ENCODE measurements around the gene EML4.

Gene EML4

DNA sequence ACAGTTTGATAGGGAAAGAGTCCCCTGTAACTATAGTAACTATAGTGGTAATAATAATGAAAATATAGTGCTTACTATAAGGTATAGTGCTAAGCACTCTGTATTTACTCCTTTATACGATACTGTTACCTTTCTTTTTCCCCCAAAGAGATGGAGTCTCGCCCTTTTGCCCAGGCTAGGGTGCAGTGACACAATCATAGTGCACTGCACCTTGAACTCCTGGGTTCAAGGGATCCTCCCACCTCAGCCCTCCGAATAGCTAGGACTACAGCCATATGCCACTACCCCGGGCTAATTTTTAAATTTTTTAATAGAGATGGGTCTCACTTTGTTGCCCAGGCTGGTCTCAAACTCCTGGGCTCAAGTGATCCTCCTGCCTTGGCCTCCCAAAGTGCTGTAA, 34.6 kb downstream of the EML4 start:
- Histone ChIP-seq H3K9ac (no peak overlapping the region), H3K36me3 (ENCODE audit: control insufficient read depth, insufficient read depth, low read length) (no peaks in the 10 kb centered on the region), H3K4me2 (ENCODE audit: low read length) (no peak overlapping the region), H2AFZ (no peak overlapping the region), H3K79me2 (peaks cover 44% of the 10 kb centered on the region), H3K27ac (no peak overlapping the region), H3K4me1 (no peaks in the 10 kb centered on the region), H3K9me3 (ENCODE audit: control insufficient read depth, low read length) (no peaks in the 10 kb centered on the region), H3K27me3 (ENCODE audit: control insufficient read depth, insufficient read depth, low read length) (no peaks in the 10 kb centered on the region), H3K4me3 (ENCODE audit: low read depth, low read length) (no peak overlapping the region)
- TF ChIP-seq, protein P1, sequence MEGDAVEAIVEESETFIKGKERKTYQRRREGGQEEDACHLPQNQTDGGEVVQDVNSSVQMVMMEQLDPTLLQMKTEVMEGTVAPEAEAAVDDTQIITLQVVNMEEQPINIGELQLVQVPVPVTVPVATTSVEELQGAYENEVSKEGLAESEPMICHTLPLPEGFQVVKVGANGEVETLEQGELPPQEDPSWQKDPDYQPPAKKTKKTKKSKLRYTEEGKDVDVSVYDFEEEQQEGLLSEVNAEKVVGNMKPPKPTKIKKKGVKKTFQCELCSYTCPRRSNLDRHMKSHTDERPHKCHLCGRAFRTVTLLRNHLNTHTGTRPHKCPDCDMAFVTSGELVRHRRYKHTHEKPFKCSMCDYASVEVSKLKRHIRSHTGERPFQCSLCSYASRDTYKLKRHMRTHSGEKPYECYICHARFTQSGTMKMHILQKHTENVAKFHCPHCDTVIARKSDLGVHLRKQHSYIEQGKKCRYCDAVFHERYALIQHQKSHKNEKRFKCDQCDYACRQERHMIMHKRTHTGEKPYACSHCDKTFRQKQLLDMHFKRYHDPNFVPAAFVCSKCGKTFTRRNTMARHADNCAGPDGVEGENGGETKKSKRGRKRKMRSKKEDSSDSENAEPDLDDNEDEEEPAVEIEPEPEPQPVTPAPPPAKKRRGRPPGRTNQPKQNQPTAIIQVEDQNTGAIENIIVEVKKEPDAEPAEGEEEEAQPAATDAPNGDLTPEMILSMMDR (IDR thresholded peaks at IDR 0.05), result no peak

DNA sequence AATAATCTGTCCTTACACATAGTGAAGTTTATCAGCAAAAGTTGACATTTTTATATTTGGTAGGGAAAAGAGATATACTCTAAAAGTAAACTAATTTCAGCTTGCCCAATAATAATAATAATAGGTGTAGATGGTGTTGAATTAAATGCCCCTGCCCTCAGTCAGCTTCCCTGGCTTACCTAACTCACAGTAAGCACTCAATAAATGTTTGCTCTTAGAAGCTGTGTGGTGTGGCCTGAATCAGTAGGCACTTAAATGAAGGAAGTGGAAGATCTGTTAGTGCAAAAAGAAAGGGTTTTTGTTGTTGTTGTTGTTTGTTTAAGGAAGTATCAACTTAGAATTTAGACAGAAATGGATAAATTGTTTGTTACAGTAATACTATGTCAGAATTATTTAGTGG, 36.2 kb downstream of the EML4 start:
- H3K4me3 ChIP-seq (ENCODE audit: low read depth, low read length), result no peak overlapping the region
- no peaks in the 10 kb centered on the region for H3K27me3 ChIP-seq (ENCODE audit: control insufficient read depth, insufficient read depth, low read length)
- H3K4me2 ChIP-seq (ENCODE audit: low read length), result no peak overlapping the region
- TF ChIP-seq, protein P1 (IDR thresholded peaks at IDR 0.05), result no peak
- peaks cover 37% of the 10 kb centered on the region for H3K79me2 ChIP-seq
- no peak overlapping the region for H3K9ac ChIP-seq
- H2AFZ ChIP-seq, result no peak overlapping the region
- no peak overlapping the region for H3K27ac ChIP-seq
- no peaks in the 10 kb centered on the region for H3K36me3 ChIP-seq (ENCODE audit: control insufficient read depth, insufficient read depth, low read length)
- no peaks in the 10 kb centered on the region for H3K4me1 ChIP-seq
- H3K9me3 ChIP-seq (ENCODE audit: control insufficient read depth, low read length), result no peaks in the 10 kb centered on the region

DNA sequence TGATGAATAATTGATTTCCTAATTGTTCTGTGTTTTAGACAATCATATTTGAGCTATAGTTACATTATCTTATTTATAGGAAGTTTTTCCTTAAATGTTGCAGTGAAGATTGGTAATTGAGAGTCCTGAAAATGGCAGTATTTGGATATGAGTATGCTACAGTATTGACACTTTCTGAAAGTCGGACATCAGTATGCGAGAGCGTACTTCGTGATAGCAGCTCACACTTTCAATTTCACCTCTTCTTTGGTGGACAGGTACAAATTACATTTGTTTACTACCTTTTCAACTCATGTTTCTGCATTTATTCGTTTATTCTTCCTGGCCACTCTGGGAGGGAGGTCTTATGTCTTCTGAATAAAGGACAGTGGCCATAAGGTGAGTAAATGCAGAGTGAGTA, 38.7 kb downstream of the EML4 start:
- TF ChIP-seq, protein P1 (IDR thresholded peaks at IDR 0.05), result no peak
- no peak overlapping the region for H3K4me3 ChIP-seq (ENCODE audit: low read depth, low read length)

DNA sequence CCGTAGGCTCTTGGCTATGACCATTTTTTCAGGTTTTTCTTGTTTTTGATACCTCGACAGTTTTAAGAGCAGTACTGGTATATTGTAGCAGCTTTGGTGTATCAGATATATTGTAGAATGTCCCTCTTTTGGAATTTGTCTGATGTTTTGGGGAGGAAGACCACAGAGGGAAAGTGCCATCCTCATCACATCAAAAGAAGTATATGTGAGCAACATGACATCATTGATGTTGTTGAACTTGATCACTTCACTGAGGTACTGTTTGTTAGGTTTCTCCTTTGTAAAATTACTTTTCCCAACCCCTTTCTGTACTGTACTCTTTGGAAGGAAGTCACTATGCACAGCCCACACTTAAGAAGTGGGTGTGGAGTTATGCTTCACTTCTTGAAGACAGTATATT, 41.0 kb downstream of the EML4 start:
- Histone ChIP-seq H3K9ac (no peak overlapping the region), H3K4me2 (ENCODE audit: low read length) (no peak overlapping the region), H3K4me1 (peaks cover 8% of the 10 kb centered on the region), H3K36me3 (ENCODE audit: control insufficient read depth, insufficient read depth, low read length) (no peaks in the 10 kb centered on the region), H3K79me2 (peaks cover 42% of the 10 kb centered on the region), H3K4me3 (ENCODE audit: low read depth, low read length) (no peak overlapping the region), H3K27ac (no peak overlapping the region), H2AFZ (no peak overlapping the region), H3K27me3 (ENCODE audit: control insufficient read depth, insufficient read depth, low read length) (no peaks in the 10 kb centered on the region), H3K9me3 (ENCODE audit: control insufficient read depth, low read length) (no peaks in the 10 kb centered on the region)
- TF ChIP-seq, protein P1 (IDR thresholded peaks at IDR 0.05), result no peak

More for the DNA sequence above, 38.7 kb downstream of the EML4 start:
- no peaks in the 10 kb centered on the region for H3K9me3 ChIP-seq (ENCODE audit: control insufficient read depth, low read length)
- H3K36me3 ChIP-seq (ENCODE audit: control insufficient read depth, insufficient read depth, low read length), result no peaks in the 10 kb centered on the region
- H3K9ac ChIP-seq, result no peak overlapping the region
- H2AFZ ChIP-seq, result no peak overlapping the region
- H3K27ac ChIP-seq, result no peak overlapping the region
- peaks cover 4% of the 10 kb centered on the region for H3K4me1 ChIP-seq
- H3K27me3 ChIP-seq (ENCODE audit: control insufficient read depth, insufficient read depth, low read length), result no peaks in the 10 kb centered on the region
- H3K79me2 ChIP-seq, result peaks cover 38% of the 10 kb centered on the region
- H3K4me2 ChIP-seq (ENCODE audit: low read length), result no peak overlapping the region

DNA sequence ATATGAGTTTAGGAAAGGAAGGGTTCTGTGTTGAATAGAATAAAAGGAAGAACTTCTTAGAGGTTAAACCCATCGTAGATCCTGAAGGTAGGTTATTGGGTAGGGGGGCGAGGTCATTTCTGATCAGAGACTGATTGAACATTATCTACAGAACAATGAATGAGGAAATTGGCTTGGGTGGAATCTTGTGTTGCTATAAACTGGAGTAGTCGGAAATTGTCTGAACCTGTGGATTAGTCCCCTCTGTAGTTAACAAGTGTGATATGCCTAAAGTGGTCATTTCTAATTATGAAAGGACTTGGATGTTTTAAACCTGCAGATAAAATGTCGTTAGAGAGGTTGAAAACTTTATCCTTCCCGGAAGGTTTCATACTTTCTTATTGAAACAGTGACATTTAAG, 42.1 kb downstream of the EML4 start:
- H3K4me1 ChIP-seq, result peaks cover 8% of the 10 kb centered on the region
- H3K27me3 ChIP-seq (ENCODE audit: control insufficient read depth, insufficient read depth, low read length), result no peaks in the 10 kb centered on the region
- no peaks in the 10 kb centered on the region for H3K36me3 ChIP-seq (ENCODE audit: control insufficient read depth, insufficient read depth, low read length)
- H3K27ac ChIP-seq, result no peak overlapping the region
- H3K9ac ChIP-seq, result no peak overlapping the region
- H3K79me2 ChIP-seq, result peaks cover 35% of the 10 kb centered on the region
- H2AFZ ChIP-seq, result no peak overlapping the region
- no peaks in the 10 kb centered on the region for H3K9me3 ChIP-seq (ENCODE audit: control insufficient read depth, low read length)
- no peak overlapping the region for H3K4me3 ChIP-seq (ENCODE audit: low read depth, low read length)
- TF ChIP-seq, protein P1 (IDR thresholded peaks at IDR 0.05), result no peak
- no peak overlapping the region for H3K4me2 ChIP-seq (ENCODE audit: low read length)
